ENCODE measurements around the gene TRABD2B. TPM values are rescaled to one million over a fixed set of nuclear protein-coding genes. Genes with fewer than 3 reads are reported as not detected.

Gene TRABD2B
- total and polyA plus RNA-seq, 2 of the 13 experiments (the other 11 are each of a cell fraction or from before 2014, with no cell fraction given) = 0.04 TPM; not detected in 1

DNA sequence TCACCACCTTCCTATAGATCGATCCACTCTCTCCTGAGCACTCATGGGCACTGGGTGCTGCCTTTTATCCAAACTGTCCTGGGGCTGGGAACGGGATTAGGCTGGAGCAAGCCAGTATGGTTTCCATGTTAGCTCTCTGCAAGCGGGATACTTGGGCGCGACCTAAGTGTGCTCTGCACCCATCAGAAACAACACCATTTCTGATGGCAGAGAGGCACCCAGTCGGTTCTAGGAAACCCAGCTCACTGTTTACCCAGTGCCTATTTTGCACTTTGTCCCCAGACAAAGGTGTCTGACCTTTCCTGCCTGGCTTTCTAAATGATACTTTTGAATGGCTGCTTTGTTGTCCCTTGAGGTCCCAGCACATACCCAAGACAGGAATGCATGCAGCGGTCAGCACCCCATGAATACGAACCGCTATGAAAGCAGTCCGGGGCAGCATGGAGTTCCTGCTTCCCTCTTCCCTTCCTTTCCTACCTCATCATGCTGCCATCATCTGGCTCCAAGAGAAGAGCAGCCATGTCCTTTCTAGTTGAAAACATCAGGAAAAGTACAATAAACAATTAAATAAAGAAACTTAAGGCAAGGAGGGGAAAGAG is 83.9 kb downstream of the TRABD2B start (continued):
- TF ChIP-seq ZNF646 (CRISPR knock-in tag; IDR thresholded peaks at IDR 0.05) (no peak), ZNF800 (CRISPR knock-in tag; IDR thresholded peaks at IDR 0.05) (0 out of 2 replicates have a peak, but pooled peaks have one; percentile 19), RFXANK (CRISPR knock-in tag; IDR thresholded peaks at IDR 0.05) (no peak), ZNF678 (CRISPR knock-in tag; IDR thresholded peaks at IDR 0.05) (no peak), ZNF883 (CRISPR knock-in tag; IDR thresholded peaks at IDR 0.05; ENCODE audit: not compliant biosample characterization) (no peak), ZBTB21 (CRISPR knock-in tag; IDR thresholded peaks at IDR 0.05) (peak; percentile 37; the same call in 1 of the 2 replicates), ZEB1 (IDR thresholded peaks at IDR 0.05; ENCODE audit: insufficient replicate concordance, low read depth) (no peak), HOXA9 (CRISPR knock-in tag; IDR thresholded peaks at IDR 0.05; ENCODE audit: borderline replicate concordance) (no peak), ZFAT (CRISPR knock-in tag; conservative IDR thresholded peaks at IDR 0.05) (no peak), SNRNP70 (IDR thresholded peaks at IDR 0.05; ENCODE audit: low read depth, low read length) (no peak), JARID2 (CRISPR knock-in tag; IDR thresholded peaks at IDR 0.05; ENCODE audit: insufficient replicate concordance) (no peak), TCF7L2 (IDR thresholded peaks at IDR 0.05; ENCODE audit: low read depth, low read length) (no peak), RXRA (CRISPR knock-in tag; IDR thresholded peaks at IDR 0.05) (peak; percentile 97), ZNF737 (CRISPR knock-in tag; IDR thresholded peaks at IDR 0.05; ENCODE audit: borderline replicate concordance) (no peak), MED8 (CRISPR knock-in tag; IDR thresholded peaks at IDR 0.05; ENCODE audit: insufficient replicate concordance) (peak; percentile 73), RAD51 (IDR thresholded peaks at IDR 0.05; ENCODE audit: borderline replicate concordance) (no peak), HMGA1 (CRISPR knock-in tag; conservative IDR thresholded peaks at IDR 0.05) (no peak), ZNF674 (CRISPR knock-in tag; IDR thresholded peaks at IDR 0.05; ENCODE audit: low read depth) (no peak)
- TF ChIP-seq, protein P1, sequence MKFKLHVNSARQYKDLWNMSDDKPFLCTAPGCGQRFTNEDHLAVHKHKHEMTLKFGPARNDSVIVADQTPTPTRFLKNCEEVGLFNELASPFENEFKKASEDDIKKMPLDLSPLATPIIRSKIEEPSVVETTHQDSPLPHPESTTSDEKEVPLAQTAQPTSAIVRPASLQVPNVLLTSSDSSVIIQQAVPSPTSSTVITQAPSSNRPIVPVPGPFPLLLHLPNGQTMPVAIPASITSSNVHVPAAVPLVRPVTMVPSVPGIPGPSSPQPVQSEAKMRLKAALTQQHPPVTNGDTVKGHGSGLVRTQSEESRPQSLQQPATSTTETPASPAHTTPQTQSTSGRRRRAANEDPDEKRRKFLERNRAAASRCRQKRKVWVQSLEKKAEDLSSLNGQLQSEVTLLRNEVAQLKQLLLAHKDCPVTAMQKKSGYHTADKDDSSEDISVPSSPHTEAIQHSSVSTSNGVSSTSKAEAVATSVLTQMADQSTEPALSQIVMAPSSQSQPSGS (CRISPR knock-in tag; IDR thresholded peaks at IDR 0.05) = peak; percentile 92
- TF ChIP-seq, protein P2, sequence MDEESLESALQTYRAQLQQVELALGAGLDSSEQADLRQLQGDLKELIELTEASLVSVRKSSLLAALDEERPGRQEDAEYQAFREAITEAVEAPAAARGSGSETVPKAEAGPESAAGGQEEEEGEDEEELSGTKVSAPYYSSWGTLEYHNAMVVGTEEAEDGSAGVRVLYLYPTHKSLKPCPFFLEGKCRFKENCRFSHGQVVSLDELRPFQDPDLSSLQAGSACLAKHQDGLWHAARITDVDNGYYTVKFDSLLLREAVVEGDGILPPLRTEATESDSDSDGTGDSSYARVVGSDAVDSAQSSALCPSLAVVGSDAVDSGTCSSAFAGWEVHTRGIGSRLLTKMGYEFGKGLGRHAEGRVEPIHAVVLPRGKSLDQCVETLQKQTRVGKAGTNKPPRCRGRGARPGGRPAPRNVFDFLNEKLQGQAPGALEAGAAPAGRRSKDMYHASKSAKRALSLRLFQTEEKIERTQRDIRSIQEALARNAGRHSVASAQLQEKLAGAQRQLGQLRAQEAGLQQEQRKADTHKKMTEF (CRISPR knock-in tag; IDR thresholded peaks at IDR 0.05) = peak; percentile 93
